ENCODE results near the gene PLAC1. TPM values are rescaled to one million over a fixed set of nuclear protein-coding genes. Genes with fewer than 3 reads are reported as not detected.

The PLAC1 gene, protein sequence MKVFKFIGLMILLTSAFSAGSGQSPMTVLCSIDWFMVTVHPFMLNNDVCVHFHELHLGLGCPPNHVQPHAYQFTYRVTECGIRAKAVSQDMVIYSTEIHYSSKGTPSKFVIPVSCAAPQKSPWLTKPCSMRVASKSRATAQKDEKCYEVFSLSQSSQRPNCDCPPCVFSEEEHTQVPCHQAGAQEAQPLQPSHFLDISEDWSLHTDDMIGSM
- total RNA-seq, result not detected
- under 1 TPM in 1 of 2 donors, not detected in 1; 0.10 TPM for polyA plus RNA-seq
- long read RNA-seq, donor 1, result 0 reads
- long read RNA-seq, donor 2, result 0 reads

DNA sequence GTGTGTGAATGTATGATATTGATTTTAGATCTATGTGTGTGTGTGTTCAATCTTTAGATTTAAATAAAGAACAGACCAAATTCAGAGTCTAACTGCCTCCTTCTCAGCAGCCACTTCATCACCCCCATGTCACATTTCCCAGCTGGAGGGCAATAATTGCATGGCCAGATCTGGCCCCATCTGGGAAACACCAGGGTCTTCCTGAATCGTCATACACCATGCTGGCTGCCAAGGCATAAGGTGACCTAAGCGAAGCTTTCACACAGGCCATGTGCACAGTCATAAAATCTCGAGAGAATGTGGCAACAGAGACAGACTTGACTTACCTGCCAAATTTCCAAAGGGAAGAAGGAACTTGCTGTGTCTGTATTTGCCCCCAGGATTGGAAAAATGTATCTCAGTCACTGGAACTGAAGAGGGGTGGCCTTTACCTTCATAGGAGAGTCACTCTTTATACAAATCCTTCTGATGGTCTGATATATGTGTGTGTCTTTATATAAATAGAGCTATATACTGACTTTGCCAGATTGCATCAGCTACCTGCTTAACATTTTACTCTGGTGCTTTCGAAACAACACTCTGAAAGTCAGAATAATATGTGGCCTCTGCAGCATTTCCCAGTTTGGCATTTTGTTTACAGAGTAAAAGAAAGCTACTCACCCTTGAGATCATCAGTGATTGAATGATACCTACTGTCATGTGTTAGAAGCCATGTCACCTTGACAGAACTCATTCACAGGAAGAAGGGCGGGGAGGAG lies at the start of gene PLAC1:
Gene PLAC1 (minus strand): TSS at position 470 of the 758 bp plus-strand sequence. CDS start 91,789 bp downstream, outside the sequence.
- no peaks in the 10 kb centered on the region for H3K27me3 ChIP-seq (ENCODE audit: control insufficient read depth in 1 of 2, insufficient read depth in 2 of 2, low read length in 1 of 2)
- WGBS, 2 donors, result 74 to 87% methylated on average over 5 of the region's 5 CpGs
- no peaks in the 10 kb centered on the region for H3K4me1 ChIP-seq (ENCODE audit: control insufficient read depth in 1 of 2, insufficient read depth in 2 of 2, low read length in 2 of 2)
- H3K36me3 ChIP-seq (ENCODE audit: control insufficient read depth in 1 of 2, insufficient read depth in 2 of 2, low read length in 1 of 2), result no peaks in the 10 kb centered on the region
- H3K4me3 ChIP-seq (ENCODE audit: low read length in 2 of 2), result no peak within 1 kb of the TSS
- H3K27ac ChIP-seq (ENCODE audit: low read depth in 1 of 2, low read length in 2 of 2), result no peak within 1 kb of the TSS
- intact Hi-C loops (cut with DNase I), result no loop called here
- ATAC-seq (ENCODE audit: low FRiP score) (no peak), DNase-seq (no peak)
- H3K9me3 ChIP-seq (ENCODE audit: control insufficient read depth, low read length), result no peaks in the 10 kb centered on the region

DNA sequence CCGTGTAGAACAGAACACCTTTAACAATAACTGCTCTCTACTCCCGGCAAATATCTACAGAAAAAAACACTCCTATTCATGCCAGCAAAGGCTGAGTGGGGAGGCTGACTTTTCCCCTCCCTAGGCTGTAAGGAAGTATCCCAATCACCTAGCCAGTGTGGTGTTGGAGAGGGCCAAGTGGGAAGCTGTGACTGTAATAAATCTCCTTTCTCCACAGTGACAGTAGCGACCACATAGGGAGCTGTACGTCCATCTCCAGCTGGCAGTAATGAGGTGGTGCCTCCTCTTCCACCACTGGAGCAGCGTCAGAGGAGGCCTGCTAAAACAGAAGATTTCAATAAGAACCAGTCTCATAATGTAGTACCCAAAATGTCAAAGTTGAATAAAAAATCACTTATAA lies 47.9 kb upstream of the PLAC1 start:
- Histone ChIP-seq H3K4me3 (ENCODE audit: low read length in 2 of 2) (no peak overlapping the region), H3K4me1 (ENCODE audit: control insufficient read depth in 1 of 2, insufficient read depth in 2 of 2, low read length in 2 of 2) (no peaks in the 10 kb centered on the region), H3K36me3 (ENCODE audit: control insufficient read depth in 1 of 2, insufficient read depth in 2 of 2, low read length in 1 of 2) (no peaks in the 10 kb centered on the region), H3K27me3 (ENCODE audit: control insufficient read depth in 1 of 2, insufficient read depth in 2 of 2, low read length in 1 of 2) (no peaks in the 10 kb centered on the region), H3K27ac (ENCODE audit: low read depth in 1 of 2, low read length in 2 of 2) (no peak overlapping the region), H3K9me3 (ENCODE audit: control insufficient read depth, low read length) (no peaks in the 10 kb centered on the region)
- ATAC-seq (ENCODE audit: low FRiP score) (no peak), DNase-seq (no peak)
- intact Hi-C loops (cut with DNase I), result no loop called here
- WGBS, 2 donors, result 65 to 69% methylated on average over 5 of the region's 5 CpGs

DNA sequence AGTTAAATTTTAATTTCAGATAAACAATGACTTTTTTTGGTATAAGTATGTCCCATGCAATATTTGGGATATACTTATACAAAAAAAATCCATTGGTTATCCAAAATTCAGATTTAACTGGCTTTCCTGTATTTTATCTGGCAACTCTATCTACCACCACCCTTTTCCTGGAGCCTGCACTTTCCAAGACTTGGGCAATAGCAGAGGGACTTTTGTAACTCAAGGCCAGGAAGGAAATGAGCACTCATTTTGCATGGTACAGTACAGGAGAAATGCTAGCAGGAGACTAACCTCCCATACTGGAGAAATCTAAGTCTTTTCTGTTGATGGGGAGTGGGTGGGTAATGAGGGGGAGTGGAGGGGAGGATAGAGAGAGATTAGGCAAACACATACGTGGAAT lies 37.7 kb upstream of the PLAC1 start:
- no peaks in the 10 kb centered on the region for H3K36me3 ChIP-seq (ENCODE audit: control insufficient read depth in 1 of 2, insufficient read depth in 2 of 2, low read length in 1 of 2)
- WGBS, 2 donors, result 64 to 94% methylated on average over 1 of the region's 1 CpG
- no peak for ATAC-seq (ENCODE audit: low FRiP score)

GRCh38 chrX:134694333-134695322 lies 36.4 kb upstream of the PLAC1 start:
- no peaks in the 10 kb centered on the region for H3K27me3 ChIP-seq (ENCODE audit: control insufficient read depth in 1 of 2, insufficient read depth in 2 of 2, low read length in 1 of 2)
- H3K36me3 ChIP-seq (ENCODE audit: control insufficient read depth in 1 of 2, insufficient read depth in 2 of 2, low read length in 1 of 2), result no peaks in the 10 kb centered on the region
- no peaks in the 10 kb centered on the region for H3K9me3 ChIP-seq (ENCODE audit: control insufficient read depth, low read length)
- H3K4me1 ChIP-seq (ENCODE audit: control insufficient read depth in 1 of 2, insufficient read depth in 2 of 2, low read length in 2 of 2), result no peaks in the 10 kb centered on the region
- 33 to 43% methylated on average over 5 of the region's 5 CpGs for WGBS, 2 donors
- intact Hi-C loops (cut with DNase I), result no loop called here
- ATAC-seq (ENCODE audit: low FRiP score) (no peak), DNase-seq (no peak)
- no peak overlapping the region for H3K4me3 ChIP-seq (ENCODE audit: low read length in 2 of 2)
- no peak overlapping the region for H3K27ac ChIP-seq (ENCODE audit: low read depth in 1 of 2, low read length in 2 of 2)

More for the DNA sequence above, 37.7 kb upstream of the PLAC1 start:
- H3K4me3 ChIP-seq (ENCODE audit: low read length in 2 of 2), result no peak overlapping the region
- H3K4me1 ChIP-seq (ENCODE audit: control insufficient read depth in 1 of 2, insufficient read depth in 2 of 2, low read length in 2 of 2), result no peaks in the 10 kb centered on the region
- no peak for DNase-seq
- intact Hi-C loops (cut with DNase I), result no loop called here
- H3K9me3 ChIP-seq (ENCODE audit: control insufficient read depth, low read length), result no peaks in the 10 kb centered on the region
- H3K27me3 ChIP-seq (ENCODE audit: control insufficient read depth in 1 of 2, insufficient read depth in 2 of 2, low read length in 1 of 2), result no peaks in the 10 kb centered on the region
- no peak overlapping the region for H3K27ac ChIP-seq (ENCODE audit: low read depth in 1 of 2, low read length in 2 of 2)

DNA sequence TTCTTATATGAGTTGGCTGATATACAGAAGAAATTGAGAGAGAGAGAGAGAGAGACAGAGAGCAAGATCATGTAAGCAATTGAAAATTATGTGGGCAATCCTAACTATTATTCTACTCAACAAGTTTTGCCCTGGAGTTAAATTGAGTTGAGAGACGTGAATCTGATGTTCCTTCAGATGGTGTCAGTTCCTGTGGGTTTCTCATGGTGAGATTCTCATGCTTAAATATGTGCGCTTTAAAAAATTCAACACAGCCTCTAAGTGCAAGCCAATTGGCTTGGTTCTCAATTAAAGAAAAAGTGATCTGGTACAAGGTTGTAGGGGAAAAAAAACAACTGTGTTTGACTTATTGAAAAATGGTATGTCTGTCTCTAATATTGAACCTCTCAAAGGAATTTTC lies 35.4 kb upstream of the PLAC1 start:
- WGBS, 2 donors, result 70 to 87% methylated on average over 2 of the region's 2 CpGs
- ATAC-seq (ENCODE audit: low FRiP score), result no peak
- intact Hi-C loops (cut with DNase I), result no loop called here

DNA sequence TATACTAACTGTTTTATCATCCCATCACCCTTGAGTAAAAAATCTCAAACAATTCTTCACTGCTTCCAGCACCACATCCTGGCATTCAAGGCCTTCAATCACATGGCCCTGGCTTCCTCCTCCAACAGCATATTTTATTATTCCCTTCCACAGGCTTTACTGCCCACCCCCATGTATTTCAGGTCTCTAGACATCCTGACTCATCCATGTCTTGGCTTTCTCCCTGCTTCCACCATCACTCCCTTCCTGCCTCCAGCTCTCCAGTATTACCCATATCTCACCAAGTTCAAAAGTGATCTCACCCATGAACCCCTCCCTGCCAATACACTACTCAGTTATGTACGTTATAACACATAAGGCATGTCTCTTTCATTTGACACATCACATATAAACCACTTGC lies 34.7 kb upstream of the PLAC1 start:
- DNase-seq (no peak), ATAC-seq (ENCODE audit: low FRiP score) (no peak)
- no peaks in the 10 kb centered on the region for H3K27me3 ChIP-seq (ENCODE audit: control insufficient read depth in 1 of 2, insufficient read depth in 2 of 2, low read length in 1 of 2)
- H3K9me3 ChIP-seq (ENCODE audit: control insufficient read depth, low read length), result no peaks in the 10 kb centered on the region
- no peak overlapping the region for H3K4me3 ChIP-seq (ENCODE audit: low read length in 2 of 2)
- 31 to 35% methylated on average over 1 of the region's 1 CpG for WGBS, 2 donors
- H3K4me1 ChIP-seq (ENCODE audit: control insufficient read depth in 1 of 2, insufficient read depth in 2 of 2, low read length in 2 of 2), result no peaks in the 10 kb centered on the region
- no peaks in the 10 kb centered on the region for H3K36me3 ChIP-seq (ENCODE audit: control insufficient read depth in 1 of 2, insufficient read depth in 2 of 2, low read length in 1 of 2)
- intact Hi-C loops (cut with DNase I), result no loop called here
- H3K27ac ChIP-seq (ENCODE audit: low read depth in 1 of 2, low read length in 2 of 2), result no peak overlapping the region

More for the DNA sequence above, 35.4 kb upstream of the PLAC1 start:
- H3K4me3 ChIP-seq (ENCODE audit: low read length in 2 of 2), result no peak overlapping the region
- H3K27ac ChIP-seq (ENCODE audit: low read depth in 1 of 2, low read length in 2 of 2), result no peak overlapping the region
- no peaks in the 10 kb centered on the region for H3K9me3 ChIP-seq (ENCODE audit: control insufficient read depth, low read length)
- DNase-seq, result no peak
- no peaks in the 10 kb centered on the region for H3K4me1 ChIP-seq (ENCODE audit: control insufficient read depth in 1 of 2, insufficient read depth in 2 of 2, low read length in 2 of 2)
- no peaks in the 10 kb centered on the region for H3K27me3 ChIP-seq (ENCODE audit: control insufficient read depth in 1 of 2, insufficient read depth in 2 of 2, low read length in 1 of 2)
- no peaks in the 10 kb centered on the region for H3K36me3 ChIP-seq (ENCODE audit: control insufficient read depth in 1 of 2, insufficient read depth in 2 of 2, low read length in 1 of 2)

DNA sequence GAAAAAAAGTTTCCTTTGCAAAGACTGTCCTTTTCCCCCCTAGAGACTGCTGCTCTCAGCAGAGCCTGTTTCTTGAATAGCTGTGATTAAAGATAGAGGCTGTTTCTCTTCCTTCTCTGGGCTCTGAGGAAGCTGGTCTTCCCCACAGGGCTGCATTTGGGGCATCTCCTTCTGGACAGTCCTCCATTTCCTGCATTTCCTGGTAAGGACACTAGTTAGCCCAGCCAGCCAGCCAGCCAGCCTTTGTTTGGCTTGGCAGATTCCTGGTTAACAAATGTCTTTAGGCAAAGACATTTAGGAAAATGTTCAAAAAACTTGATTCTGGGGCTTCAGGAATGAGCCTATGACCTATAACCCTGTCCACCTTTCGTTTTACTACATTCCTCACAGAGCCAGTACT lies 34.0 kb upstream of the PLAC1 start:
- H3K36me3 ChIP-seq (ENCODE audit: control insufficient read depth in 1 of 2, insufficient read depth in 2 of 2, low read length in 1 of 2), result no peaks in the 10 kb centered on the region
- WGBS, 2 donors, result 12 to 60% methylated on average over 1 of the region's 1 CpG
- no peak for ATAC-seq (ENCODE audit: low FRiP score)

GRCh38 chrX:134691453-134691852 lies 33.2 kb upstream of the PLAC1 start:
- H3K27me3 ChIP-seq (ENCODE audit: control insufficient read depth in 1 of 2, insufficient read depth in 2 of 2, low read length in 1 of 2), result no peaks in the 10 kb centered on the region
- H3K27ac ChIP-seq (ENCODE audit: low read depth in 1 of 2, low read length in 2 of 2), result no peak overlapping the region
- ATAC-seq (ENCODE audit: low FRiP score), result no peak
- H3K36me3 ChIP-seq (ENCODE audit: control insufficient read depth in 1 of 2, insufficient read depth in 2 of 2, low read length in 1 of 2), result no peaks in the 10 kb centered on the region
- H3K4me1 ChIP-seq (ENCODE audit: control insufficient read depth in 1 of 2, insufficient read depth in 2 of 2, low read length in 2 of 2), result no peaks in the 10 kb centered on the region
- H3K9me3 ChIP-seq (ENCODE audit: control insufficient read depth, low read length), result no peaks in the 10 kb centered on the region
- DNase-seq, result no peak
- H3K4me3 ChIP-seq (ENCODE audit: low read length in 2 of 2), result no peak overlapping the region
- 81 to 93% methylated on average over 7 of the region's 7 CpGs for WGBS, 2 donors
- intact Hi-C loops (cut with DNase I), result no loop called here

More for the DNA sequence above, 34.0 kb upstream of the PLAC1 start:
- no peak overlapping the region for H3K27ac ChIP-seq (ENCODE audit: low read depth in 1 of 2, low read length in 2 of 2)
- no peak overlapping the region for H3K4me3 ChIP-seq (ENCODE audit: low read length in 2 of 2)
- intact Hi-C loops (cut with DNase I), result no loop called here
- H3K27me3 ChIP-seq (ENCODE audit: control insufficient read depth in 1 of 2, insufficient read depth in 2 of 2, low read length in 1 of 2), result no peaks in the 10 kb centered on the region
- no peaks in the 10 kb centered on the region for H3K9me3 ChIP-seq (ENCODE audit: control insufficient read depth, low read length)
- H3K4me1 ChIP-seq (ENCODE audit: control insufficient read depth in 1 of 2, insufficient read depth in 2 of 2, low read length in 2 of 2), result no peaks in the 10 kb centered on the region
- peak in 1 of 2 donors; percentile 42 for DNase-seq

All from aorta (tissue), 5 donors.